ENCODE data around the gene C19orf38.
A peak's percentile ranks its signal among the peaks of the same experiment; 100 is the strongest.

GRCh38 chr19:10835754-10836478 lies 12.3 kb upstream of the C19orf38 start, which contains the start of gene TMED1:
- TF ChIP-seq CTCF (IDR thresholded peaks at IDR 0.05; ENCODE audit: low read depth, low read length) (peak; percentile 29), EZH2phosphoT487 (IDR thresholded peaks at IDR 0.05; ENCODE audit: low read depth) (no peak)
